GM13977 (cell line): ENCODE data around the gene LRRC8E.

Experiments used
- DNase-seq: peaks from one replicate; pipeline ENCODE4 v3.0.0; 2012; ENCODE audit warnings: low spot score
- in situ Hi-C: fragments of 300-500 bp; cut with MboI; formaldehyde crosslinking; loops from one replicate; pipeline ENCODE4 v1.12.0; 2022; ENCODE audit warnings: low sequenced_read_pairs, low pct_unique_long_range_greater_than_20kb, mixed read lengths, inconsistent platforms; ENCODE audit not compliant: unreplicated experiment
- TF ChIP-seq, protein P1 (sequence below): IDR thresholded peaks from 2 replicates; pipeline ENCODE4 v1.5.1; 2012; ENCODE audit warnings: mild to moderate bottlenecking, control low read depth; ENCODE audit not compliant: insufficient read depth; ENCODE audit errors: extremely low read depth, missing control alignments

LRRC8E gene

DNA sequence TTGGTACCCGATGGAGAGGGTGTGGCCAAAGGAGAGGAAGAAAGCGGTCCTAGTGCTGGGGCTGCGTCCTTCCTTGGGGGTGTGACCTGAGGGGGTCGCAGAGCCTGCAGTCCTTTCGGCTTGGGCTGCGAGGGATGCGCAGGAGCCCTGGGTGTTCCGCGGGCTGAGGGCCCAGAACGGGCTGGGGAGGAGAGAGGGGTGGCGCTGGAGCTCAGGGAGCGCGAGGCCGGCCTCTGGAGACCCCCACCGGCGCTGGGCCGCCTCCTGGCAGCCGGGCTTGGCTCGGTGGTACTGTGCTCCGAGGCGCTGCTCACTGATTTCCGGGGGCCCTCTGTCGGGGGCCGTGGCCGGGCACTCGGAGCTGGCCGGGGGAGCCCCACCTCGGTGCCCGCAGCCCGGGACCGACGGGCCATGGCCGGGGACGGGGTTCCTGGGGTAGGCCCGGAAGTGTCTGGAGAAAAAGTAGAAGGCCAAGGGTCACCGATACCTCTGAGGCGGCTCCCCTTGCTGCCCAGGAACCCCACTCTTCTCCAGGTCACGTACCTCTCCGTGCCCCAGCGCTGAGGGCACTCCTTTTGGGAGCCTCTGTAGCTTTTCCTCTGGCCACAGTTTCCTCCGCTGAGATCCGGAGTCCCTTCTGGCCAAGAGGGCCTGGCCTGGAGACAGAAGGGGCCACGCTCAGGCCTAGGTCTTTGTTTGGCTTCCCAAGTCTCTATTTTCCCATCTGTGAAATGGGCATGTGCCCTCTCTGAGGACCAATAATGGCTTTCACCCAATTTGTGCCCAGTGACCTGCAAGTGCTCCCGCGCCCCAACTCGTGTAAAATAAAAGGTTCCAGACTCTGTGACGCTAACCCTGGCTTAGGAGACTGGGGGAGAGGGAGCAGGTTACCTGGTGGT, 15.8 kb upstream of the LRRC8E start:
- in situ Hi-C loops, result no loop called here
- TF ChIP-seq, protein P1, sequence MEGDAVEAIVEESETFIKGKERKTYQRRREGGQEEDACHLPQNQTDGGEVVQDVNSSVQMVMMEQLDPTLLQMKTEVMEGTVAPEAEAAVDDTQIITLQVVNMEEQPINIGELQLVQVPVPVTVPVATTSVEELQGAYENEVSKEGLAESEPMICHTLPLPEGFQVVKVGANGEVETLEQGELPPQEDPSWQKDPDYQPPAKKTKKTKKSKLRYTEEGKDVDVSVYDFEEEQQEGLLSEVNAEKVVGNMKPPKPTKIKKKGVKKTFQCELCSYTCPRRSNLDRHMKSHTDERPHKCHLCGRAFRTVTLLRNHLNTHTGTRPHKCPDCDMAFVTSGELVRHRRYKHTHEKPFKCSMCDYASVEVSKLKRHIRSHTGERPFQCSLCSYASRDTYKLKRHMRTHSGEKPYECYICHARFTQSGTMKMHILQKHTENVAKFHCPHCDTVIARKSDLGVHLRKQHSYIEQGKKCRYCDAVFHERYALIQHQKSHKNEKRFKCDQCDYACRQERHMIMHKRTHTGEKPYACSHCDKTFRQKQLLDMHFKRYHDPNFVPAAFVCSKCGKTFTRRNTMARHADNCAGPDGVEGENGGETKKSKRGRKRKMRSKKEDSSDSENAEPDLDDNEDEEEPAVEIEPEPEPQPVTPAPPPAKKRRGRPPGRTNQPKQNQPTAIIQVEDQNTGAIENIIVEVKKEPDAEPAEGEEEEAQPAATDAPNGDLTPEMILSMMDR, result no peak
- no peak for DNase-seq

DNA sequence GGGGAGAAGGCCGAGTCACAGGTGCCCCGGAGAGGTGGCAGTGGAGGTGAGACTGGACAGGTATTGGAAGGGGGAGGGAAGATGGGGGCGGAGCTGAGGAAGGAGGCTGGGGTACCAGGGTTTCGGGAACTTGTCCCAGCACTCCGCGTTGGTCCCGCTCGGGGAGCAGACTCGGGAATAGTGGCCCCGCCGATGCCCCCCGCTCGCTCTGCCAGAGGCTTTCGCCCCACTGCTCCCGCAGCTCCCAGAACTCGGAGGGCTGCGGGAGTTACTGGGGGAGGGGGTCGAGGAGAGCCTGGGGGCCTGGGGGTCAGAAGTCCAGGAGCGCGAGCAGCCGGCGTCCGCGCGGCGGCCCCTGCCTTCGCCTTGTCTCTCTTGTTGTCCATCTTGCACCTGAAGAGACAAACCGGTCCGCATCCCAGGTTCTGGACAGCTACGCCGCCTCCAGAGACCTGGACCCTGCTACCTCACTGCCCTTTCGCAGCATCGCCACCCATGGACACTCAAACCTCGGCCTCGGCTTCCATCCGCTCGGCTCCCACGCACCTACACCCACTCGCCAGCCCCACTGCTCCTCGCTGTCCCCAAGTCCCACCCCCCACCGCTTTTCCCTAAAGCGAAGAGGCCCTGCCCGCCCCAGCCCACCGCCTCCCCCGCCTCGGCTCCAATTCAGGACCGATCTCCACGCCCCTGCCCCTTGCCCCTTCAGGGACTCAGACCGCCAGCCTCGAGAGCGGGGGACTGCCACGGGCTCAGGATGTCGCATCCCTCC, 14.8 kb upstream of the LRRC8E start:
- no peak for DNase-seq
- in situ Hi-C loops, result no loop called here
- TF ChIP-seq, protein P1, result no peak

DNA sequence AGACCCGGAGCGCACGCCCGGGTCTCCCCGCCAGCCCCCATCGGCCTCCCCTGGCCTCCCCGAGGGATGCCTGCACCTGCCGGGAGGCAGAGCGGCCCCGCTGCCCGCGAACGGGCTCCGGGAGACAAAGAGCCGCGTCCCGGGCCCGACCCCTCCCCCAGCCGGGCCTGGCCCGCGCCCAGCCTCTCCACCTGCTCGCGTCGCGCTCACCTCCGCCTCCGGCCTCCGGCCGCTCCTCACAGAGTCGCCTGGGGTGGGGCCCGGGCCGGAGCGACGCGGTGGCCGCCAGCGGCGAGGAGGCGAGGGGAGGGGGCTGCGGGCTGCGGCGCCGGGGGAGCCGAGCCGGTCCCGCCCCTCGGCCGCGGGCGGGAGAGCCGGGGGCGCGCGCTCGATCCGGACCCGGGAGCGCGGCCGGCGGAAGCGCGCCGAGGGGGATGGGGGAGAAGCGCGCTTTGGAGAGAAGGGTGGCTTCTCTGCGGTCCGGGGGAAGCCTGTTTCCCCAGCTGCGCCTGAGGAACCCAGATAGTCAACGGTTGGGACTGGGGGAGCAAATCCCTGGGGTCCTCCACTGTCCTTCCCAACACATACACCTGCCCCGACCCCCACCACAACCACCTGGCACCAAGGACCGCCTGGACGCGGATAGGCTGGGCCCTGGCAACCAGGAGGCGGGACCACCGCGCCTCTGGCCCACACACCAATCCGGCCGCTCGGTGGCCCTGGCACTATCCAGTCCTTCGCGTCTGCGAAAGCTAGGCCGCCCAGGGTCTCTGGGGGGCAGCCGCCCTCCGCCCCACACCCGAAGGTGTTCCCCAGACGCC, 14.0 kb upstream of the LRRC8E start, which contains the start of gene PRR36:
PRR36 (minus strand) TSS at position 315 of the 821 bp plus-strand sequence. CDS start 701 bp downstream, outside the sequence.
- TF ChIP-seq, protein P1, result no peak
- DNase-seq, result no peak
- in situ Hi-C loops, result no loop called here

DNA sequence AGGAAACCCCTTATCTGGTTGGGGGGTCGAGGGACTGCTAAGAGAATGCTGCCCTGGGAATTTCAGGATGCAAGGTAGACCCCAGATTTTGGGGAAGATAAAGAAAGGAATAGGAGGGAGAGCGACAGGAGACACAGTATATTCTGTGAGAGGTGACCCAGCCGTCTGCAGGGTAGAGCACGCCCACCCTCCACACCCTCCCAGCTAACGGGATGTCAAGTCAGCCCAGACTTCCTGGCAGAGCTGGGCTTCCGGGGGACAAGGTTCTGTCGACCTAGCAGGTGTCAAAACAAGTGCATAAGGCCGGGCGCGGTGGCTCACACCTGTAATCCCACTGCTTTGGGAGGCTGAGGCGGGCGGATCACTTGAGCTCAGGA, 13.4 kb upstream of the LRRC8E start:
- in situ Hi-C loops, result no loop called here
- TF ChIP-seq, protein P1, result no peak
- no peak for DNase-seq

DNA sequence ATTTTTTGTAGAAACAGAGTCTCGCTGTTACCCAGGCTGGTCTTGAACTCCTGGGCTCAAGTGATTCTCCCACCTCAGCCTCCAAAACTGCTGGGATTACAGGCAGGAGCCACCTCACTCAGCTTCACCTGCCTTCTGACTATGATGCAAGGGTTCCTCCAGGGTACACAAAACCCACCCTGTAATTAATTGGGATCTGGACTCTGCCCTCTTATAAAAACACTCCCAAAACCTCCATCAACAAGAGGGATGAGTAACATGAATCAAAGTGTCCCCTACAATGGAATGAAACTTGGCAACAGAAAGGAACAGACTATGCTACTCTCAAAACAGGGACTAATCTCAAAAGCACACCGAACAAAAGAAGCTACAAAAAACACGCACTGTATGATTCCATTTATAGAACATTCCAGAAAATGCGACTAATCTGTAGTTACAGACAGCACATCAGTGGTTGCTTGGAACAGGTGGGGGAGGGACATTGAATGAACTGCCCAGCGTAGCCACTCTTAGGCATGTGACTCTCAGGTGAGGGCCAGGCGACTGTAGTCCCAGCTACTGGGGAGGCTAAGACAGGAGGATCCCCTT, 11.0 kb upstream of the LRRC8E start:
- in situ Hi-C loops, result no loop called here
- DNase-seq, result no peak
- TF ChIP-seq, protein P1, result no peak
